ENCODE data around the gene SNRPN.
"Not testable (repeated sequence)": the region's sequence is repeated elsewhere in the genome, so short reads cannot be mapped to it uniquely, and the experiment has no call there.

The SNRPN gene

DNA sequence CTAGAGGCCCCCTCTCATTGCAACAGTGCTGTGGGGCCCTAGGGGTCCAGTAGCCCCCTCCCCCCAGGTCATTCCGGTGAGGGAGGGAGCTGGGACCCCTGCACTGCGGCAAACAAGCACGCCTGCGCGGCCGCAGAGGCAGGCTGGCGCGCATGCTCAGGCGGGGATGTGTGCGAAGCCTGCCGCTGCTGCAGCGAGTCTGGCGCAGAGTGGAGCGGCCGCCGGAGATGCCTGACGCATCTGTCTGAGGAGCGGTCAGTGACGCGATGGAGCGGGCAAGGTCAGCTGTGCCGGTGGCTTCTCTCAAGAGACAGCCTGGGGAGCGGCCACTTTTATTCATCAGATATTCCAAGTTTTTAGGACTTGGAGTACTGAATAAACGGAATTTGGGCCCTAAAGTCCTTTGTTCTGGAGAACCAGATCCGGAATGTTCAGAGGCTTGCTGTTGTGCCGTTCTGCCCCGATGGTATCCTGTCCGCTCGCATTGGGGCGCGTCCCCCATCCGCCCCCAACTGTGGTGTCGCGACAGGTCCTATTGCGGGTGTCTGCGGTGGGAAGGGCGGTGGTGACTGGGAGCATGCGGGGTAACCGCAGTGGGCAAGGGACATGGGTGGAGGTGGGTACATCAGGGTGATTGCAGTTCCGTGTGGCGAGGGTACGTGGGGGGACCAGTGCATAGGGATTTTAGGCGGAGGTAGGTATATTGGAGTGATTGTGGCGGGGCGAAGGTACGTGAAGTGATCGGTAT is at the start of gene SNRPN, which contains the start of gene SNURF:
Gene SNRPN, plus strand, starts transcription at position 205 of the 748 bp plus-strand sequence. CDS start 19,467 bp downstream, outside the sequence.
Gene SNURF, plus strand, starts transcription at position 205 of the 748 bp plus-strand sequence. Its CDS starts 62 bp downstream, at position 267.
- DNase-seq = peak; percentile 6 to 44

DNA sequence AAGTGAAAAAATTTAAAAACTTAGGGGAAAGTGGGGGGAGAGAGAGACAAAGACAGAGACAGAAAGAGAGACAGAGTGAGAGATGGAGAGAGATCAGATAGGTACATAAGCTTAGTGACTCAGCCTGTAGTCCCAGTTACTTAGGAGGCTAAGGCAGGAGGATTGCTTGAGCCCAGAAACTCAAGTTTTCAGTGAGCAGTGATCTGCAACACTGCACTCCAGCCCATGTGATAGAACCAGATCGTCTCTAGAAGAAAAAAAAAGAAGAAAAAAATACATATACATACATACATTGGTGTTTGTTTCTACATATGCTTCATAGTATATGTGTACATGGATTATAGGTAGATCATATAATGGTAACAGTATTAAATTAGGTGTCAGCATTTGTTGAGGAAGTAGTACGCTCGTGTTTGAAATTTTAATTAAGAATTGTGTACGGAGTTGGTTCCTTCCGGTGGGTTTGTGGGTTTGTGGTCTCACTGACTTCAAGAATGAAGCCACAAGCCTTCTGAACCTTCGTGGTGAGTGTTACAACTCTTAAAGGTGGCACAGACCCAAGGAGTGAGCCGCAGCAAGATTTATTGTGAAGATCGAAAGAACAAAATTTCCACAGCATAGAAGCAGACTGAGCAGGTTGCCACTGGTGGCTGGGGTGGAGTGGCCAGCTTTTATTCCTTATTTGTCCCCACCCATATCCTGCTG is 38.3 kb upstream of the SNRPN start:
- peak in 1 of 2 experiments; percentile 0 for DNase-seq

- DNase-seq = no peak
These were observed 37.4 kb upstream of the SNRPN start for GRCh38 chr15:24917431-24917830.

- no peak for DNase-seq
These were observed 35.3 kb upstream of the SNRPN start for GRCh38 chr15:24919446-24919845.

DNA sequence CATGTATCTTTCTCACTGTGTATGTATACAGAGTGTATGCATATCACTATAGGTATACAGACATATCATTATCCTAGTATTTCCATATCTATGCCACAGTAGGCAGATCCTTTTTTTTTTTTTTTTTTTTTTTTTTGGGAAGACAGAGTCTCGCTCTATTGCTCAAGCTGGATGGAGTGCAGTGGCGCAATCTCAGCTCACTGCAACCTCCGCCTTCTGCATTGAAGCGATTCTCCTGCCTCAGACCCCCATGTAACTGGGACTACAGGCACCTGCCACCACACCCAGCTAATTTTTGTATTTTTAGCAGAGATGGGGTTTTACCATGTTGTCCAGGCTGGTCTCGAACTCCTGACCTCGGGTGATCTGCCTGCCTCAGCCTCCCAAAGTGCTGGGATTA is 32.0 kb upstream of the SNRPN start:
- DNase-seq = not testable (repeated sequence)

GRCh38 chr15:24924153-24924552 is 30.6 kb upstream of the SNRPN start:
- DNase-seq = no peak

DNA sequence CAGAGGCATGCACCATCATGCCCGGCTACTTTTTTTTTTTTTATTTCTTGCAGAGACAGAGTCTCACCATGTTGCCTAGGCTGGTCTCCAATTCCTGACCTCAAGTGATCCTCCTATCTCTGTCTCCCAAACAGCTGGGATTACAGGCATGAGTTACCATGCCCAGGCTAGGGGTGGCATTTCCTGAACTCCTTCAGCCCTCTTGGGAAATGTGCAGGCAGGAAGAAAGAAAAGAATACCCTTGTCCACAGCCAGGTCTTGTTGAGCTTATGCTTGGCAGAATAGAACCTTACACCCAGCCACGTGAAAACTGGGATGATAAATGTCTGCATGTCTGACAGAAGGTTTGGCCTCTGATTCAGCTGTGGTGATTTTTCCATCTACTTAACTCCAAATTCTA is 30.2 kb upstream of the SNRPN start:
- DNase-seq = no peak

DNA sequence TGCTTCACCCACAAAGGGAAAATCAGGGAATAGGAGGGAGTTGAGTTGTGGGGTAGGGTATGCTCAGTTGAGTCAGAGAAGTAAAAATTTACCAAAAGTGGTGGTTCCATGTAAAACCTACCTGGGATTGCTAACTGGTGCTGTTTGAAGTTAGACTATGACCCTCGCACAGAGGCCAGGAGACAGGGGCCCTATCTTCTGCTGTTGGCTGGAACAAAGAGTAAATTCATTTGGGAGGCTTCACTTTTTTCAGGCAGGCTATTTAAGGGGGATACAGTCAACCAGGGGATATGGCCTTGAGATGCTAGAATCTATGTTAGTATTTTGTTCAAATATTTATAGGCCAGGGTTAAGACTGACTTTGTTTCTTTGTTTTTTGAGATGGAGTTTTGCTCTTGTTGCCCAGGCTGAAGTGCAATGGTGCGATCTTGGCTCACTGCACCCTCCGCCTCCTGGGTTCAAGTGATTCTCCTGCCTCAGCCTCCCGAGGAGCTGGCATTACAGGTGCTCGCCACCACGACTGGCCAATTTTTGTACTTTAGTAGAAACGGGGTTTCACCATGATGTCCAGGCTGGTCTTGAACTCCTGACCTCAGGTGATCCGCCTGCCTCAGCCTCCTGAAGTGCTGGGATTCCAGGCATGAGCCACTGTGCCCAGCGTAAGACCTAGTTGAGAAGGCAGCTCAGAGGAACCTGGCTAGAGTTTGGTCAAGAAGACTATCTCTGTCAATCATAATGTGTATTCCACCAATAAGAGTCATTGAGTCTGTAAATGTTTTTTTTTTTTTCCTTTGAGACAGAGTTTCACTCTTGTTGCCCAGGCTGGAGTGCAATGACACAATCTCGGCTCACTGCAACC is 22.7 kb upstream of the SNRPN start:
- not testable (repeated sequence) for DNase-seq

- no peak for DNase-seq
These were observed 21.1 kb upstream of the SNRPN start for GRCh38 chr15:24933716-24934115.

GRCh38 chr15:24938224-24938623 is 16.6 kb upstream of the SNRPN start:
- not testable (repeated sequence) for DNase-seq

DNA sequence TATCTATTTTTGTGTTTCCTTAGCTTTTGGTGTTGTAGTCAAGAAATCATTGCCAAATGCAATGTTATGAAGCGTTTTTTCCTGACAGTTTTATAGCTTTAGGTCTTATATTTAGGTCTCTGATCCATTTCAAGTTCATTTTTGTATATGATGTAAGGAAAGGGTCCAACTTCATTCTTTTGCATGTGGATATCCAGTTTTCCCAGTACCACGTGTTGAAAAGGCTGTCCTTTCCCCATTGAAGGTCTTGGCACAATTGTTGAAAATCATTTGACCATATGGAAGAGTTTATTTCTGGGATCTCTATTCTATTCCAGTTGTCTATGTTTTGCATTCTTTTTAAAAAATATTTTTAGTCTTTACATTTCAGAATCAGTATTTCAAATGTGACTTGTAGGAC is 14.6 kb upstream of the SNRPN start:
- no peak for DNase-seq

DNA sequence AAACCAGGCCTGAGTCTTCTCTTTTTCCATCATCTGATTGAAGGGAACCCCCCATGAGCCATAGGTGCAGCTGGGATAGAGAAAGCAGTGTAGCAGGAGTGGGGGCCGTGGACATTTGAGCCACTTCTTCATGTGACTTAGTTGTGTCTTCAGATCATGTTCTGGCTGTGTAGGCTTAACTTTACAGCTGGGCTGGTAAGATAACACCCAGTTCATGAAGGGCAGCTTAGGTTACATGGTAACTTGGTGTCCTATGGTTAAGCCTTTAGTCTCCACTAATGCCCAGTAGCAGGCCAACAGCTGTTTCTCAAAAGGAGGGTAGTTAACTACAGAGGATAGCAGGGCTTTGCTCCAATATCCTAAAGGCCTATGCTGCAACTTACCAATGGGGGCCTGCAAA is 11.4 kb upstream of the SNRPN start:
- DNase-seq = no peak

GRCh38 chr15:24944954-24945353 is 9.8 kb upstream of the SNRPN start:
- no peak for DNase-seq

- DNase-seq = no peak
These were observed 9.1 kb upstream of the SNRPN start for GRCh38 chr15:24945711-24946110.

- no peak for DNase-seq
These were observed 6.3 kb upstream of the SNRPN start for GRCh38 chr15:24948495-24948894.

- DNase-seq = no peak
These were observed 739 bp downstream of the SNRPN start for GRCh38 chr15:24955531-24955921.

GRCh38 chr15:24956111-24956838 is 1.5 kb downstream of the SNRPN start:
- DNase-seq = peak; percentile 22 to 32

- DNase-seq = no peak
These were observed 2.9 kb downstream of the SNRPN start for GRCh38 chr15:24957691-24958090.

DNA sequence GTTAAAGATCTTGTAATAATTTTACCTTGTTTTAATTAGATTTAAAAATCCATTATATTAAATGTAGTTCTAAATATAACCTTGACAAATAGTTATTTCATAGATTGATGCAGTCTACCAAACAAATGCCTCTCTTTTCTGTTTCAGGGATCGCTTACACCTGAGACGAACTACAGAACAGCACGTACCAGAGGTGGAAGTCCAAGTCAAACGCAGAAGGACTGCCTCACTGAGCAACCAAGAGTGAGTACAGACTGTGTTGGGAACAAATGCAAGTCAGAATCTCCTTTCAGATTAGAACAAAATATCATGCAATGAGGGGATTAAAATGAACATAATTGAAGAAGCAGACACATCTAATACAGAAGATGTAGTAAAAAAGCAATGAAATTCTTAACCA is 7.2 kb downstream of the SNRPN start:
- no peak for DNase-seq

GRCh38 chr15:24962880-24963279 is 8.1 kb downstream of the SNRPN start:
- DNase-seq = no peak

DNA sequence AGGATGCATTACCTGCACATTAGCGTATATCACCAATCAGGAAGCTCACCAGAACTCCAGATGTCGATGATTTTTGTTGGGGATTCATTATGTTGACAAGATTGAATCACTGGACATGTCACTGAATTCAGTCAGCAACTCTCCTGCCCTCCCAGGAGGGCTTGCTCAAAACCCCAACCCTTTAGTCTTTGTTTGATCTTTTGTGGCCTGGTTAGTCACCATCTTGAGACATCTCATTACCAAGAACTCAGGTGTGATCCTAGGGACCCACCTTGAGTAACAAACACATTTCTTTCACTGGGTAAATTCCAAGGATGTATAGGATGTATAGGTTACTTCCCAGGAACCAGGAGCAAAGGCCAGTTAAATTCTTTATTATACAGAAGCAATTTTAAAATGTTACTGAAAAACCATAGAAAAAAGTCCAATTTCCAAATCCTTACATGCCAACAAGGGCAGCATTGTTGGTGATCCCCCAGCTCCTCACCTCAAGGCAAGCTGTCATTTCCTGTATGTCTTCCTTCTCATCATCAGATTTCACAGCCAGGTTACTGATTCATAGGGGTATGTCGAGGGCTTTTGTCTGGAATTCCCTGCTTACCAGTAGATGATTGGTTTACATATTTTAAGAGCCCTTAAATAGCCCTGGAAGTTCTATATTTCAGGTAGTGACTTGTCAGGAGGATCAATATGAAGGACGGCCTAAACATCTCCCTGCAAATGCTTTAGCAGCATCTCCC is 11.7 kb downstream of the SNRPN start:
- no peak for DNase-seq

DNA sequence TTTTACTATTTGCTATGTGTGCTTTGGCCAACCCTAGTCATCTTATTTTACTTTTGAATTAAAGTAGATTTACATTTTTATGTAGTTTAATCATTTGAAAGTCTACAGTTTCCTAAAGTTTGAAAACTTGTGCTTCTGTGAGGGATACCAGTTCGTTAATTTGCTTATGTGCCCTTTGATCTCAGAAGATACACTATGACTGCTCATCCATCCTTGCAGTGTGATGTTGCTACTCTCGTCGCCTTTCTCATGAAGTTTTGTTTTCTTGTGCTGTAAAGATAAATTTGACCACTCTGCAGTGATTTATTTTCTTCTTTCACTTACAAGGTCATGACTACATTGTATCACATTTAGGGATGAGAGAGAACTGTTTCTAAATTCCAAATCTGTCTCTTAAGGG is 16.3 kb downstream of the SNRPN start:
- no peak for DNase-seq
